K562 (cell line): ENCODE data around the gene IL27RA. TPM values are rescaled to one million over a fixed set of nuclear protein-coding genes. Genes with fewer than 3 reads are reported as not detected.

Experiments used
- ATAC-seq: fragments of 200-7000 bp; cut with Tn5 transposase; 3 replicates; pipeline ENCODE4 v1.9.1; 2020; ENCODE audit warnings: moderate library complexity
- BruUV-seq: library from RNA; stranded (reverse); fragments of 400-500 nt; replicated peaks from 2 replicates; lab custom pipeline; 2021; lab: Mats Ljungman, UMichigan
- CTCF ChIA-PET: fragments of 300-600 bp; formaldehyde crosslinking; extraction: SDS; loops from one replicate; lab custom pipeline; 2021; ENCODE audit warnings: low intra/inter-chr PET ratio; lab: Yijun Ruan, JAX
- POLR2A ChIA-PET: fragments of 300-600, 350-650 bp; sonication (Branson Sonifier 250); formaldehyde crosslinking; extraction: SDS; loops from one replicate; lab custom pipeline; 2021; ENCODE audit warnings: antibody characterized with exemption, inconsistent platforms; lab: Yijun Ruan, JAX
- DNase-seq, 4 experiments: peaks; one replicate each; pipeline versions ENCODE4 v3.0.0 to v3.0.0-alpha.2; 2011 to 2018; ENCODE audit warnings: low spot score in 3 of 4, mixed read lengths in 3 of 4; ENCODE audit errors: extremely low read depth in 1 of 4
- FAIRE-seq: peaks from 2 replicates; lab custom pipeline; 2011; peaks lifted over from hg19 to GRCh38; lab: Jason Lieb, UNC
- H2AFZ ChIP-seq: 2 replicates; pipeline ENCODE4 v1.6.0; 2011; ENCODE audit warnings: low read depth, low read length, control low read depth, inconsistent platforms
- H3K27ac ChIP-seq: fragments of 200-600 bp; 3 replicates; pipeline ENCODE4 v1.8.0; 2011; ENCODE audit warnings: low read depth, mild to moderate bottlenecking, control low read depth, inconsistent platforms, low read length, moderate library complexity, mixed read lengths; ENCODE audit errors: extremely low read depth
- H3K27me3 ChIP-seq, 2 experiments: fragments of 300-600 bp in 1 of 2; 2 replicates in 1 of 2; 3 replicates in 1 of 2; pipeline versions ENCODE4 v1.6.0 to v1.8.0; 2011; ENCODE audit warnings: inconsistent platforms in 2 of 2, low read length in 2 of 2, mild to moderate bottlenecking in 1 of 2, mixed read lengths in 1 of 2, moderate library complexity in 1 of 2; ENCODE audit not compliant: control insufficient read depth in 2 of 2, insufficient read depth in 2 of 2
- H3K36me3 ChIP-seq: fragments of 300-600 bp; 3 replicates; pipeline ENCODE4 v1.8.0; 2011; ENCODE audit warnings: mild to moderate bottlenecking, low read length, inconsistent platforms; ENCODE audit not compliant: control insufficient read depth, insufficient read depth
- H3K4me1 ChIP-seq, 2 experiments: fragments of 200-600 bp in 1 of 2; replicated peaks in 1 of 2; 2 replicates in 1 of 2; 3 replicates in 1 of 2; pipeline versions ENCODE4 v1.5.1 to v1.8.0; 2011; ENCODE audit warnings: inconsistent platforms in 2 of 2, low read length in 2 of 2, mild to moderate bottlenecking in 1 of 2, mixed read lengths in 1 of 2, moderate library complexity in 1 of 2; ENCODE audit not compliant: control insufficient read depth in 2 of 2, insufficient read depth in 2 of 2
- H3K4me2 ChIP-seq: 2 replicates; pipeline ENCODE4 v1.6.1; 2011; ENCODE audit warnings: low read length, control low read depth, inconsistent platforms, mixed read lengths; ENCODE audit not compliant: insufficient read depth
- H3K4me3 ChIP-seq: fragments of 200-600 bp; sonication (generic), shearing (Covaris generic); 2 replicates; pipeline ENCODE4 v1.5.1; 2016; ENCODE audit warnings: control low read depth, inconsistent platforms
- H3K79me2 ChIP-seq: fragments of 200-600 bp; 3 replicates; pipeline ENCODE4 v1.8.0; 2011; ENCODE audit warnings: low read length, inconsistent platforms; ENCODE audit not compliant: control insufficient read depth, insufficient read depth
- H3K9ac ChIP-seq, 2 experiments: 2 replicates each; pipeline versions ENCODE4 v1.6.0 to v1.6.1; 2011; ENCODE audit warnings: low read depth in 2 of 2, low read length in 2 of 2, control low read depth in 1 of 2, inconsistent platforms in 1 of 2, mild to moderate bottlenecking in 1 of 2, mixed read lengths in 1 of 2; ENCODE audit not compliant: insufficient read depth in 1 of 2
- H3K9me1 ChIP-seq: one replicate; pipeline ENCODE4 v1.6.0; 2011; ENCODE audit warnings: inconsistent platforms, mild to moderate bottlenecking, low read length, moderate library complexity; ENCODE audit not compliant: control insufficient read depth, insufficient read depth
- H3K9me3 ChIP-seq: replicated peaks from 2 replicates; pipeline ENCODE4 v1.5.1; 2011; ENCODE audit warnings: low read depth, low read length, inconsistent platforms; ENCODE audit not compliant: control insufficient read depth, insufficient read depth
- H4K20me1 ChIP-seq: replicated peaks from 2 replicates; pipeline ENCODE4 v1.6.1; 2011; ENCODE audit warnings: low read length, inconsistent platforms, mixed read lengths; ENCODE audit not compliant: control insufficient read depth, insufficient read depth
- BCOR ChIP-seq: fragments of 450-650 bp; IDR thresholded peaks from 2 replicates; pipeline ENCODE4 v1.6.1; 2016
- POLR3G ChIP-seq: IDR thresholded peaks from 2 replicates; pipeline ENCODE4 v1.6.1; 2011; ENCODE audit not compliant: insufficient read length, insufficient replicate concordance; ENCODE audit errors: extremely low read depth
- RBM25 ChIP-seq: fragments of 200-400 bp; formaldehyde crosslinking; IDR thresholded peaks from 2 replicates; pipeline ENCODE4 v1.6.1; 2018; ENCODE audit warnings: low read length, low read depth, moderate library complexity; ENCODE audit not compliant: severe bottlenecking
- ZFP36 ChIP-seq: fragments of 150-350 bp; IDR thresholded peaks from 2 replicates; pipeline ENCODE4 v1.6.1; 2018; ENCODE audit warnings: low read length, low read depth; ENCODE audit not compliant: partially characterized antibody
- WGBS: fragments of 100-300 bp; shearing (Covaris generic); methylation state at CpG from one replicate; pipeline ENCODE4 v1.1.6; 2016; ENCODE audit warnings: low coverage, mixed read lengths; ENCODE audit not compliant: insufficient coverage; ENCODE audit errors: missing lambda C conversion rate; 5-methylcytosine and 5-hydroxymethylcytosine counted together
- in situ Hi-C: fragments of 300-500 bp; cut with MboI; formaldehyde crosslinking; loops from 4 replicates; pipeline ENCODE4 v1.15.0; 2018; ENCODE audit warnings: inconsistent platforms, mixed read lengths
- intact Hi-C: fragments of 100-400 bp; cut with micrococcal nuclease; formaldehyde crosslinking; loops from 2 replicates; pipeline ENCODE4 v1.14.2; 2022
- polyA plus RNA-seq, 8 experiments: library from polyadenylated mRNA; depleted of rRNA in 4 of 8; stranded (reverse) in 5 of 8; unstranded in 3 of 8; fragments of >200 nt; fragmentation: Nextera tagmentation in 2 of 8; fragmentation: Illumina TruSeq in 1 of 8; extraction: Ambion mirVana in 2 of 8; extraction: Trizol in 1 of 8; gene quantifications; 2 replicates each; pipeline versions ENCODE4 v1.2.1 to v1.2.3, GENCODE V29; 2011 to 2014; ENCODE audit warnings: inconsistent platforms in 1 of 8, missing spikeins in 1 of 8
- total RNA-seq, 7 experiments: library from RNA; depleted of rRNA in 6 of 7; stranded (reverse); fragments of >200 nt in 6 of 7; fragmentation: Illumina TruSeq in 2 of 7; extraction: Trizol in 2 of 7; gene quantifications; 2 replicates each; pipeline versions ENCODE4 v1.2.1 to v1.2.3, GENCODE V29; 2011 to 2021; ENCODE audit warnings: low replicate concordance in 1 of 7

Gene IL27RA
- total and polyA plus RNA-seq, 9 of the 15 experiments (the other 6 are each of a cell fraction or from before 2014, with no cell fraction given) = 1.9 to 15.9 (median 12.0) TPM

DNA sequence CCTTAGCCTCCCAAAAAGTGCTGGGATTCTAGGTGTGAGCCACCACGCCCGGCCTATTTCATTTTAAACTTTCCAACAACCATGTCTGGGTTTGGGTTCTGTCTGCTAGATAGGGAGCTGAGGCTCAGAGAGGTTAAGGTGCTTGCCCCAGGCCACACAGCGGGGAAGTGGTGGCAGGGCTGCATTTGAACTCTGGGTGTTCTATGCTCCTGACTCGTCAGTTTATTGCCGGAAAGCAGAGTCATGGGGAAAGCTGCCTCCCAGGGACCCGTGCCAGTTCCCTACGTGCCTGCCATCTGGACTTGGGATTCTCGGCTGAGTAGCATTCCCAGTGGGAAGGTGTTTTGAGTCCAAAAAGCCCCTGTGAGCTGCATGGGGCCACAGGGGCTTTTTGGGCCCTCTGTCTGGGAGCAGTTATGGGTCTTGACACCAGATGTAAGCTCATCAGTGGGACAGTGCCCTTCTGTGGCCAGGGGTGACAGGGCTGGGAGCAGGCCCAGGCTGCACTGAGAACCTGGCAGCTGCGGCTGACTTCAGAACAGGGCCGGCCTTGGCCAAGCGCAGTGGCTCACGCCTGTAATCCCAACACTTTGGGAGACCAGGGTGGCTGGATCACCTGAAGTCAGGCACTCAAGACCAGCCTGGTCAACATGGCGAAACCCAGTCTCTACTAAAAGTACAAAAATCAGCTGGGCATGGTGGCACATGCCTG lies 36.4 kb upstream of the IL27RA start:
- H3K79me2 ChIP-seq = peaks cover 19% of the 10 kb centered on the region
- H3K27me3 ChIP-seq = no peaks in the 10 kb centered on the region
- no peaks in the 10 kb centered on the region for H3K9me3 ChIP-seq
- H3K9ac ChIP-seq = peak overlapping the region in 1 of 2 experiments; percentile 80; a peak in 2 of 4 replicates
- H3K4me1 ChIP-seq = peaks cover 0 to 17% of the 10 kb centered on the region in 2 experiments; a peak in 3 of 5 replicates
- 92% methylated on average over 12 of the region's 13 CpGs for WGBS
- no peak overlapping the region for H3K27ac ChIP-seq
- POLR2A ChIA-PET = interaction anchor here (0.8 to 1.3 kb wide), 2 partner anchors 10 to 11 kb away, joined by 5 to 7 read pairs; partner anchors contain the start of gene RFX1
- no peaks in the 10 kb centered on the region for H4K20me1 ChIP-seq
- peak; percentile 52 for TF ChIP-seq RBM25
- peak; percentile 66 for TF ChIP-seq ZFP36
- TF ChIP-seq POLR3G = no peak
- peak; percentile 69 for TF ChIP-seq BCOR
- TF ChIP-seq, all 486 proteins: peak for 3
- Histone ChIP-seq H3K36me3 (peaks cover 63% of the 10 kb centered on the region; the same call in 2 of the 3 replicates), H3K4me3 (no peak overlapping the region), H3K9me1 (peaks cover 3% of the 10 kb centered on the region), H3K4me2 (no peak overlapping the region), H2AFZ (no peak overlapping the region)
- no peak for DNase-seq
- BruUV-seq = no TSS peak
- no peak for ATAC-seq
- in situ Hi-C loops (no loop called here), intact Hi-C loops (no loop called here)
- CTCF ChIA-PET = no interaction called here
- FAIRE-seq = no peak
